K562 (cell line): ENCODE results near the gene OR51F1. TPM values are rescaled to one million over a fixed set of nuclear protein-coding genes. Genes with fewer than 3 reads are reported as not detected.

ENCODE experiments used
- ATAC-seq: fragments of 200-7000 bp; cut with Tn5 transposase; 3 replicates; pipeline ENCODE4 v1.9.1; 2020; ENCODE audit warnings: moderate library complexity
- BruUV-seq: library from RNA; stranded (reverse); fragments of 400-500 nt; replicated peaks from 2 replicates; lab custom pipeline; 2021; lab: Mats Ljungman, UMichigan
- CTCF ChIA-PET: fragments of 300-600 bp; formaldehyde crosslinking; extraction: SDS; loops from one replicate; lab custom pipeline; 2021; ENCODE audit warnings: low intra/inter-chr PET ratio; lab: Yijun Ruan, JAX
- POLR2A ChIA-PET: fragments of 300-600, 350-650 bp; sonication (Branson Sonifier 250); formaldehyde crosslinking; extraction: SDS; loops from one replicate; lab custom pipeline; 2021; ENCODE audit warnings: antibody characterized with exemption, inconsistent platforms; lab: Yijun Ruan, JAX
- DNase-seq, 4 experiments: peaks; one replicate each; pipeline versions ENCODE4 v3.0.0 to v3.0.0-alpha.2; 2011 to 2018; ENCODE audit warnings: low spot score in 3 of 4, mixed read lengths in 3 of 4; ENCODE audit errors: extremely low read depth in 1 of 4
- FAIRE-seq: peaks from 2 replicates; lab custom pipeline; 2011; peaks lifted over from hg19 to GRCh38; lab: Jason Lieb, UNC
- H2AFZ ChIP-seq: 2 replicates; pipeline ENCODE4 v1.6.0; 2011; ENCODE audit warnings: low read depth, low read length, control low read depth, inconsistent platforms
- H3K27ac ChIP-seq: fragments of 200-600 bp; 3 replicates; pipeline ENCODE4 v1.8.0; 2011; ENCODE audit warnings: low read depth, mild to moderate bottlenecking, control low read depth, inconsistent platforms, low read length, moderate library complexity, mixed read lengths; ENCODE audit errors: extremely low read depth
- H3K27me3 ChIP-seq, 2 experiments: fragments of 300-600 bp in 1 of 2; 2 replicates in 1 of 2; 3 replicates in 1 of 2; pipeline versions ENCODE4 v1.6.0 to v1.8.0; 2011; ENCODE audit warnings: inconsistent platforms in 2 of 2, low read length in 2 of 2, mild to moderate bottlenecking in 1 of 2, mixed read lengths in 1 of 2, moderate library complexity in 1 of 2; ENCODE audit not compliant: control insufficient read depth in 2 of 2, insufficient read depth in 2 of 2
- H3K36me3 ChIP-seq: fragments of 300-600 bp; 3 replicates; pipeline ENCODE4 v1.8.0; 2011; ENCODE audit warnings: mild to moderate bottlenecking, low read length, inconsistent platforms; ENCODE audit not compliant: control insufficient read depth, insufficient read depth
- H3K4me1 ChIP-seq, 2 experiments: fragments of 200-600 bp in 1 of 2; replicated peaks in 1 of 2; 2 replicates in 1 of 2; 3 replicates in 1 of 2; pipeline versions ENCODE4 v1.5.1 to v1.8.0; 2011; ENCODE audit warnings: inconsistent platforms in 2 of 2, low read length in 2 of 2, mild to moderate bottlenecking in 1 of 2, mixed read lengths in 1 of 2, moderate library complexity in 1 of 2; ENCODE audit not compliant: control insufficient read depth in 2 of 2, insufficient read depth in 2 of 2
- H3K4me2 ChIP-seq: 2 replicates; pipeline ENCODE4 v1.6.1; 2011; ENCODE audit warnings: low read length, control low read depth, inconsistent platforms, mixed read lengths; ENCODE audit not compliant: insufficient read depth
- H3K4me3 ChIP-seq: fragments of 200-600 bp; sonication (generic), shearing (Covaris generic); 2 replicates; pipeline ENCODE4 v1.5.1; 2016; ENCODE audit warnings: control low read depth, inconsistent platforms
- H3K79me2 ChIP-seq: fragments of 200-600 bp; 3 replicates; pipeline ENCODE4 v1.8.0; 2011; ENCODE audit warnings: low read length, inconsistent platforms; ENCODE audit not compliant: control insufficient read depth, insufficient read depth
- H3K9ac ChIP-seq, 2 experiments: 2 replicates each; pipeline versions ENCODE4 v1.6.0 to v1.6.1; 2011; ENCODE audit warnings: low read depth in 2 of 2, low read length in 2 of 2, control low read depth in 1 of 2, inconsistent platforms in 1 of 2, mild to moderate bottlenecking in 1 of 2, mixed read lengths in 1 of 2; ENCODE audit not compliant: insufficient read depth in 1 of 2
- H3K9me1 ChIP-seq: one replicate; pipeline ENCODE4 v1.6.0; 2011; ENCODE audit warnings: inconsistent platforms, mild to moderate bottlenecking, low read length, moderate library complexity; ENCODE audit not compliant: control insufficient read depth, insufficient read depth
- H3K9me3 ChIP-seq: replicated peaks from 2 replicates; pipeline ENCODE4 v1.5.1; 2011; ENCODE audit warnings: low read depth, low read length, inconsistent platforms; ENCODE audit not compliant: control insufficient read depth, insufficient read depth
- H4K20me1 ChIP-seq: replicated peaks from 2 replicates; pipeline ENCODE4 v1.6.1; 2011; ENCODE audit warnings: low read length, inconsistent platforms, mixed read lengths; ENCODE audit not compliant: control insufficient read depth, insufficient read depth
- BACH1 ChIP-seq: fragments of 200-800 bp; sonication (Bioruptor generic); IDR thresholded peaks from 2 replicates; pipeline ENCODE4 v1.6.1; 2016; ENCODE audit warnings: missing genetic modification characterization, missing compliant biosample characterization
- ETV1 ChIP-seq: fragments of 450-650 bp; conservative IDR thresholded peaks from 2 replicates; pipeline ENCODE4 v1.6.1; 2016; ENCODE audit warnings: missing genetic modification characterization, control low read depth, low read depth, missing compliant biosample characterization
- FOXM1 ChIP-seq, 2 experiments: fragments of 450-650 bp in 1 of 2; sonication (generic) in 1 of 2; formaldehyde crosslinking in 1 of 2; IDR thresholded peaks; 2 replicates each; pipeline versions ENCODE4 v1.6.1 to v1.9.0; 2017 to 2022; ENCODE audit warnings: low read depth in 2 of 2, mild to moderate bottlenecking in 2 of 2, missing genetic modification reagents in 1 of 2, moderate library complexity in 1 of 2
- HES1 ChIP-seq: fragments of 450-650 bp; IDR thresholded peaks from 2 replicates; pipeline ENCODE4 v1.6.1; 2016; ENCODE audit warnings: low read depth, mild to moderate bottlenecking, moderate library complexity
- MEF2D ChIP-seq: conservative IDR thresholded peaks from 2 replicates; pipeline ENCODE4 v1.6.1; 2016; ENCODE audit warnings: low read depth, missing genetic modification characterization, missing compliant biosample characterization
- MTF1 ChIP-seq: fragments of 250-450 bp; sonication (Bioruptor Pico); IDR thresholded peaks from 2 replicates; pipeline ENCODE4 v1.9.0; 2021; ENCODE audit warnings: moderate library complexity, mild to moderate bottlenecking, inconsistent platforms, borderline replicate concordance
- PML ChIP-seq: IDR thresholded peaks from 2 replicates; pipeline ENCODE4 v1.6.1; 2012; ENCODE audit warnings: low read length, inconsistent platforms
- RBM39 ChIP-seq: fragments of 200-400 bp; formaldehyde crosslinking; optimal IDR thresholded peaks from 2 replicates; pipeline ENCODE3; 2018; ENCODE audit warnings: low read depth, low read length
- SMARCE1 ChIP-seq: fragments of 450-650 bp; IDR thresholded peaks from 2 replicates; pipeline ENCODE4 v1.7.1; 2016; ENCODE audit warnings: mild to moderate bottlenecking
- SNRNP70 ChIP-seq: fragments of 200-400 bp; formaldehyde crosslinking; optimal IDR thresholded peaks from 2 replicates; pipeline ENCODE3; 2017; ENCODE audit warnings: low read depth, low read length
- UBTF ChIP-seq, 2 experiments: IDR thresholded peaks; 2 replicates each; pipeline ENCODE4 v1.6.1; 2012; ENCODE audit warnings: improper control_type of control experiment in 2 of 2, low read depth in 2 of 2, low read length in 2 of 2, borderline replicate concordance in 1 of 2
- ZBTB1 ChIP-seq: sonication (generic); formaldehyde crosslinking; IDR thresholded peaks from 2 replicates; pipeline ENCODE4 v1.8.1; 2023; ENCODE audit warnings: missing genetic modification reagents, low read depth, mild to moderate bottlenecking, borderline replicate concordance
- ZNF609 ChIP-seq: sonication (generic); formaldehyde crosslinking; IDR thresholded peaks from 2 replicates; pipeline ENCODE4 v1.8.1; 2023; ENCODE audit warnings: missing genetic modification reagents, mild to moderate bottlenecking, borderline replicate concordance
- WGBS: fragments of 100-300 bp; shearing (Covaris generic); methylation state at CpG from one replicate; pipeline ENCODE4 v1.1.6; 2016; ENCODE audit warnings: low coverage, mixed read lengths; ENCODE audit not compliant: insufficient coverage; ENCODE audit errors: missing lambda C conversion rate; 5-methylcytosine and 5-hydroxymethylcytosine counted together
- in situ Hi-C: fragments of 300-500 bp; cut with MboI; formaldehyde crosslinking; loops from 4 replicates; pipeline ENCODE4 v1.15.0; 2018; ENCODE audit warnings: inconsistent platforms, mixed read lengths
- intact Hi-C: fragments of 100-400 bp; cut with micrococcal nuclease; formaldehyde crosslinking; loops from 2 replicates; pipeline ENCODE4 v1.14.2; 2022
- polyA plus RNA-seq, 8 experiments: library from polyadenylated mRNA; depleted of rRNA in 4 of 8; stranded (reverse) in 5 of 8; unstranded in 3 of 8; fragments of >200 nt; fragmentation: Nextera tagmentation in 2 of 8; fragmentation: Illumina TruSeq in 1 of 8; extraction: Ambion mirVana in 2 of 8; extraction: Trizol in 1 of 8; gene quantifications; 2 replicates each; pipeline versions ENCODE4 v1.2.1 to v1.2.3, GENCODE V29; 2011 to 2014; ENCODE audit warnings: inconsistent platforms in 1 of 8, missing spikeins in 1 of 8
- total RNA-seq, 7 experiments: library from RNA; depleted of rRNA in 6 of 7; stranded (reverse); fragments of >200 nt in 6 of 7; fragmentation: Illumina TruSeq in 2 of 7; extraction: Trizol in 2 of 7; gene quantifications; 2 replicates each; pipeline versions ENCODE4 v1.2.1 to v1.2.3, GENCODE V29; 2011 to 2021; ENCODE audit warnings: low replicate concordance in 1 of 7
- TF ChIP-seq, protein P1 (sequence below): fragments of 450-650 bp; formaldehyde crosslinking; IDR thresholded peaks from 2 replicates; pipeline ENCODE4 v1.4.0; 2022; ENCODE audit warnings: mild to moderate bottlenecking, moderate library complexity

Gene OR51F1
- total and polyA plus RNA-seq, 9 of the 15 experiments (the other 6 are each of a cell fraction or from before 2014, with no cell fraction given), result not detected

GRCh38 chr11:4751201-4751600, 18.5 kb downstream of the OR51F1 start:
- Histone ChIP-seq H3K4me2 (no peak overlapping the region), H3K79me2 (no peaks in the 10 kb centered on the region), H2AFZ (no peak overlapping the region), H3K4me1 (no peaks in the 10 kb centered on the region), H3K9me1 (no peaks in the 10 kb centered on the region), H3K36me3 (no peaks in the 10 kb centered on the region), H3K9ac (no peak overlapping the region), H3K27me3 (no peaks in the 10 kb centered on the region), H3K27ac (no peak overlapping the region), H4K20me1 (no peaks in the 10 kb centered on the region), H3K4me3 (no peak overlapping the region), H3K9me3 (no peaks in the 10 kb centered on the region)
- no peak for FAIRE-seq
- ATAC-seq, result no peak
- WGBS, result 0% methylated on average over 1 of the region's 1 CpG
- ChIA-PET POLR2A (no interaction called here), CTCF (no interaction called here)
- no TSS peak for BruUV-seq
- intact Hi-C loops (no loop called here), in situ Hi-C loops (no loop called here)
- no peak for DNase-seq
- TF ChIP-seq FOXM1 (IDR thresholded peaks at IDR 0.05; ENCODE audit: low read depth) (no peak), FOXM1 (CRISPR knock-in tag; IDR thresholded peaks at IDR 0.05; ENCODE audit: low read depth) (no peak), MEF2D (no peak), ETV1 (tag) (no peak), SNRNP70 (no peak), ZBTB1 (CRISPR knock-in tag) (no peak), UBTF (IDR thresholded peaks at IDR 0.05; ENCODE audit: borderline replicate concordance in 1 of 2, low read depth in 2 of 2, low read length in 2 of 2) (no peak), BACH1 (no peak), ZNF609 (CRISPR knock-in tag) (no peak), PML (no peak), HES1 (no peak), MTF1 (CRISPR knock-in tag) (no peak), RBM39 (no peak), SMARCE1 (no peak)
- TF ChIP-seq, protein P1, sequence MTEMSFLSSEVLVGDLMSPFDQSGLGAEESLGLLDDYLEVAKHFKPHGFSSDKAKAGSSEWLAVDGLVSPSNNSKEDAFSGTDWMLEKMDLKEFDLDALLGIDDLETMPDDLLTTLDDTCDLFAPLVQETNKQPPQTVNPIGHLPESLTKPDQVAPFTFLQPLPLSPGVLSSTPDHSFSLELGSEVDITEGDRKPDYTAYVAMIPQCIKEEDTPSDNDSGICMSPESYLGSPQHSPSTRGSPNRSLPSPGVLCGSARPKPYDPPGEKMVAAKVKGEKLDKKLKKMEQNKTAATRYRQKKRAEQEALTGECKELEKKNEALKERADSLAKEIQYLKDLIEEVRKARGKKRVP (CRISPR knock-in tag), result no peak
